K562 (cell line): ENCODE data around the gene POLR3GL. TPM values are rescaled to one million over a fixed set of nuclear protein-coding genes. Genes with fewer than 3 reads are reported as not detected.
A peak's percentile ranks its signal among the peaks of the same experiment; 100 is the strongest.

Experiments used
- CHD2 ChIP-seq: IDR thresholded peaks from 2 replicates; pipeline ENCODE4 v1.6.1; 2011; ENCODE audit warnings: low read depth, low read length
- DPF2 ChIP-seq: fragments of 450-650 bp; IDR thresholded peaks from 2 replicates; pipeline ENCODE4 v1.6.1; 2016
- KAT2B ChIP-seq: IDR thresholded peaks from one replicate; pipeline ENCODE4 v1.6.1; 2012; ENCODE audit warnings: low read depth, mild to moderate bottlenecking, control low read depth, inconsistent platforms, low read length, moderate library complexity
- MTA1 ChIP-seq: fragments of 450-650 bp; IDR thresholded peaks from 2 replicates; pipeline ENCODE4 v1.6.1; 2017; ENCODE audit warnings: borderline replicate concordance
- NELFE ChIP-seq: IDR thresholded peaks from 2 replicates; pipeline ENCODE4 v1.6.1; 2011; ENCODE audit warnings: mild to moderate bottlenecking; ENCODE audit not compliant: insufficient read depth, insufficient read length
- RBM22 ChIP-seq: fragments of 200-400 bp; formaldehyde crosslinking; IDR thresholded peaks from 2 replicates; pipeline ENCODE4 v1.6.1; 2018; ENCODE audit warnings: low read length, low read depth; ENCODE audit not compliant: poor library complexity, severe bottlenecking
- TOE1 ChIP-seq, 2 experiments: fragments of 450-650 bp in 1 of 2; sonication (generic) in 1 of 2; formaldehyde crosslinking in 1 of 2; IDR thresholded peaks; 2 replicates each; pipeline versions ENCODE4 v1.7.1 to v1.8.0; 2016 to 2022; ENCODE audit warnings: borderline replicate concordance in 2 of 2, mild to moderate bottlenecking in 2 of 2, antibody characterized with exemption in 1 of 2, inconsistent platforms in 1 of 2, low read depth in 1 of 2, missing genetic modification reagents in 1 of 2, moderate library complexity in 1 of 2
- WHSC1 ChIP-seq: IDR thresholded peaks from one replicate; pipeline ENCODE4 v1.6.1; 2012; ENCODE audit warnings: low read length, control low read depth, inconsistent platforms
- polyA plus RNA-seq, 8 experiments: library from polyadenylated mRNA; depleted of rRNA in 4 of 8; stranded (reverse) in 5 of 8; unstranded in 3 of 8; fragments of >200 nt; fragmentation: Nextera tagmentation in 2 of 8; fragmentation: Illumina TruSeq in 1 of 8; extraction: Ambion mirVana in 2 of 8; extraction: Trizol in 1 of 8; gene quantifications; 2 replicates each; pipeline versions ENCODE4 v1.2.1 to v1.2.3, GENCODE V29; 2011 to 2014; ENCODE audit warnings: inconsistent platforms in 1 of 8, missing spikeins in 1 of 8
- total RNA-seq, 7 experiments: library from RNA; depleted of rRNA in 6 of 7; stranded (reverse); fragments of >200 nt in 6 of 7; fragmentation: Illumina TruSeq in 2 of 7; extraction: Trizol in 2 of 7; gene quantifications; 2 replicates each; pipeline versions ENCODE4 v1.2.1 to v1.2.3, GENCODE V29; 2011 to 2021; ENCODE audit warnings: low replicate concordance in 1 of 7
- TF ChIP-seq, protein P1 (sequence below): fragments of 250-450 bp; sonication (Bioruptor Pico); IDR thresholded peaks from 2 replicates; pipeline ENCODE4 v1.8.0; 2022; ENCODE audit warnings: moderate library complexity, mild to moderate bottlenecking, inconsistent platforms
- TF ChIP-seq, protein P2 (sequence below): fragments of 450-650 bp; IDR thresholded peaks from 2 replicates; pipeline ENCODE4 v1.6.1; 2018; ENCODE audit not compliant: partially characterized antibody
- TF ChIP-seq, protein P3 (sequence below): sonication (generic); formaldehyde crosslinking; IDR thresholded peaks from 2 replicates; pipeline ENCODE4 v1.4.0; 2020; ENCODE audit warnings: mild to moderate bottlenecking, missing genetic modification reagents
- TF ChIP-seq, protein P4 (sequence below): sonication (generic); formaldehyde crosslinking; IDR thresholded peaks from 2 replicates; pipeline ENCODE4 v1.8.0; 2023; ENCODE audit warnings: missing genetic modification reagents, mild to moderate bottlenecking, borderline replicate concordance
- TF ChIP-seq, protein P5 (sequence below): fragments of 450-650 bp; IDR thresholded peaks from 2 replicates; pipeline ENCODE4 v1.6.1; 2016; ENCODE audit warnings: antibody characterized with exemption

The POLR3GL gene
- total and polyA plus RNA-seq, 9 of the 15 experiments (the other 6 are each of a cell fraction or from before 2014, with no cell fraction given) = 14.6 to 48.4 (median 38.2) TPM

DNA sequence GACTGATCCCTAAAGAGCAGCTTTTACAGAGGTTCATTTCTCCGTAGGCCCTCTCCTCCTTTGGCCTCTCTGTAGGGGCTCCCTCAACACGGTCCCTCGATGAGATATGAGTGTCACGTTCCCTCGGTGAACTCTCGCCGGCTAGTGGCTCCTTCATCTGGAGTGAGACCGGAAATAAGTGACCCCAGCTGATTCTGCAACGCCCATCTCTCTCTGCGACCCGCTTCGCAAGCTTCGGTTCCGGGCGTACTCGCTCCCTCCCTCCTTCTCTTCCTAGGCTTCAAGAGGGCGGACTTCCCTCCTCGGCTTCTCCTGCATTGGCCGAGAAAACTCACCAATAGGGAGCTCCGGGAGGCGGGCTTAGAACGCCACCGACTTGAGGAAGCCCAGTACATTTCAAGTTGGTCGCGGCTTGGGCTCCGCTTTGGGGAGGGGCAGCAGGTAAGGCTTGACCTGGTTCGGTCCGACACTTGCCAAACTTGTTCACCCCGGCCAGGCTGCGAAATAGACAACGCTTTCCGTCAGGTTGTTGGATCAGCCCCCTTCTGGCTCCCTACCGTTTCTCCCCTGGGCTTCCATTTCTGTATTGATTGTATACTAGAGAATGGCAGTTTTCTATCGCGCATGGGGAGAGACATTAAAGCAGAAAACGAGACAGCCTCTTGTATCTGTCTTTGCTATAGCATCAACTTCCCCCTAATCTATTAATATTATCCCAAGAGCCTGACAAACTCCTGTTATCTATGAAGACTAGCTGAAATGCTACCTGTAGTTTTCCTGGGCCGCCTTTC lies at the start of gene POLR3GL, which contains the start of gene ANKRD34A (continued):
- TF ChIP-seq CHD2 (no peak), TOE1 (IDR thresholded peaks at IDR 0.05; ENCODE audit: borderline replicate concordance) (no peak), TOE1 (CRISPR knock-in tag; IDR thresholded peaks at IDR 0.05; ENCODE audit: borderline replicate concordance, low read depth) (0 out of 2 replicates have a peak, but pooled peaks have one; percentile 52), RBM22 (no peak), KAT2B (no peak), WHSC1 (no peak), MTA1 (no peak), NELFE (no peak), DPF2 (no peak; the same call in 1 of the 2 replicates)
- TF ChIP-seq, protein P1, sequence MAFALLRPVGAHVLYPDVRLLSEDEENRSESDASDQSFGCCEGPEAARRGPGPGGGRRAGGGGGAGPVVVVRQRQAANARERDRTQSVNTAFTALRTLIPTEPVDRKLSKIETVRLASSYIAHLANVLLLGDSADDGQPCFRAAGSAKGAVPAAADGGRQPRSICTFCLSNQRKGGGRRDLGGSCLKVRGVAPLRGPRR (CRISPR knock-in tag) = no peak
- TF ChIP-seq, protein P2, sequence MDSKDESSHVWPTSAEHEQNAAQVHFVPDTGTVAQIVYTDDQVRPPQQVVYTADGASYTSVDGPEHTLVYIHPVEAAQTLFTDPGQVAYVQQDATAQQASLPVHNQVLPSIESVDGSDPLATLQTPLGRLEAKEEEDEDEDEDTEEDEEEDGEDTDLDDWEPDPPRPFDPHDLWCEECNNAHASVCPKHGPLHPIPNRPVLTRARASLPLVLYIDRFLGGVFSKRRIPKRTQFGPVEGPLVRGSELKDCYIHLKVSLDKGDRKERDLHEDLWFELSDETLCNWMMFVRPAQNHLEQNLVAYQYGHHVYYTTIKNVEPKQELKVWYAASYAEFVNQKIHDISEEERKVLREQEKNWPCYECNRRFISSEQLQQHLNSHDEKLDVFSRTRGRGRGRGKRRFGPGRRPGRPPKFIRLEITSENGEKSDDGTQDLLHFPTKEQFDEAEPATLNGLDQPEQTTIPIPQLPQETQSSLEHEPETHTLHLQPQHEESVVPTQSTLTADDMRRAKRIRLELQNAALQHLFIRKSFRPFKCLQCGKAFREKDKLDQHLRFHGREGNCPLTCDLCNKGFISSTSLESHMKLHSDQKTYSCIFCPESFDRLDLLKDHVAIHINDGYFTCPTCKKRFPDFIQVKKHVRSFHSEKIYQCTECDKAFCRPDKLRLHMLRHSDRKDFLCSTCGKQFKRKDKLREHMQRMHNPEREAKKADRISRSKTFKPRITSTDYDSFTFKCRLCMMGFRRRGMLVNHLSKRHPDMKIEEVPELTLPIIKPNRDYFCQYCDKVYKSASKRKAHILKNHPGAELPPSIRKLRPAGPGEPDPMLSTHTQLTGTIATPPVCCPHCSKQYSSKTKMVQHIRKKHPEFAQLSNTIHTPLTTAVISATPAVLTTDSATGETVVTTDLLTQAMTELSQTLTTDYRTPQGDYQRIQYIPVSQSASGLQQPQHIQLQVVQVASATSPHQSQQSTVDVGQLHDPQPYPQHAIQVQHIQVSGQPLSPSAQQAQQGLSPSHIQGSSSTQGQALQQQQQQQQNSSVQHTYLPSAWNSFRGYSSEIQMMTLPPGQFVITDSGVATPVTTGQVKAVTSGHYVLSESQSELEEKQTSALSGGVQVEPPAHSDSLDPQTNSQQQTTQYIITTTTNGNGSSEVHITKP = peak; percentile 54
- TF ChIP-seq, protein P3, sequence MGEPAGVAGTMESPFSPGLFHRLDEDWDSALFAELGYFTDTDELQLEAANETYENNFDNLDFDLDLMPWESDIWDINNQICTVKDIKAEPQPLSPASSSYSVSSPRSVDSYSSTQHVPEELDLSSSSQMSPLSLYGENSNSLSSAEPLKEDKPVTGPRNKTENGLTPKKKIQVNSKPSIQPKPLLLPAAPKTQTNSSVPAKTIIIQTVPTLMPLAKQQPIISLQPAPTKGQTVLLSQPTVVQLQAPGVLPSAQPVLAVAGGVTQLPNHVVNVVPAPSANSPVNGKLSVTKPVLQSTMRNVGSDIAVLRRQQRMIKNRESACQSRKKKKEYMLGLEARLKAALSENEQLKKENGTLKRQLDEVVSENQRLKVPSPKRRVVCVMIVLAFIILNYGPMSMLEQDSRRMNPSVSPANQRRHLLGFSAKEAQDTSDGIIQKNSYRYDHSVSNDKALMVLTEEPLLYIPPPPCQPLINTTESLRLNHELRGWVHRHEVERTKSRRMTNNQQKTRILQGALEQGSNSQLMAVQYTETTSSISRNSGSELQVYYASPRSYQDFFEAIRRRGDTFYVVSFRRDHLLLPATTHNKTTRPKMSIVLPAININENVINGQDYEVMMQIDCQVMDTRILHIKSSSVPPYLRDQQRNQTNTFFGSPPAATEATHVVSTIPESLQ = no peak
- TF ChIP-seq, protein P4, sequence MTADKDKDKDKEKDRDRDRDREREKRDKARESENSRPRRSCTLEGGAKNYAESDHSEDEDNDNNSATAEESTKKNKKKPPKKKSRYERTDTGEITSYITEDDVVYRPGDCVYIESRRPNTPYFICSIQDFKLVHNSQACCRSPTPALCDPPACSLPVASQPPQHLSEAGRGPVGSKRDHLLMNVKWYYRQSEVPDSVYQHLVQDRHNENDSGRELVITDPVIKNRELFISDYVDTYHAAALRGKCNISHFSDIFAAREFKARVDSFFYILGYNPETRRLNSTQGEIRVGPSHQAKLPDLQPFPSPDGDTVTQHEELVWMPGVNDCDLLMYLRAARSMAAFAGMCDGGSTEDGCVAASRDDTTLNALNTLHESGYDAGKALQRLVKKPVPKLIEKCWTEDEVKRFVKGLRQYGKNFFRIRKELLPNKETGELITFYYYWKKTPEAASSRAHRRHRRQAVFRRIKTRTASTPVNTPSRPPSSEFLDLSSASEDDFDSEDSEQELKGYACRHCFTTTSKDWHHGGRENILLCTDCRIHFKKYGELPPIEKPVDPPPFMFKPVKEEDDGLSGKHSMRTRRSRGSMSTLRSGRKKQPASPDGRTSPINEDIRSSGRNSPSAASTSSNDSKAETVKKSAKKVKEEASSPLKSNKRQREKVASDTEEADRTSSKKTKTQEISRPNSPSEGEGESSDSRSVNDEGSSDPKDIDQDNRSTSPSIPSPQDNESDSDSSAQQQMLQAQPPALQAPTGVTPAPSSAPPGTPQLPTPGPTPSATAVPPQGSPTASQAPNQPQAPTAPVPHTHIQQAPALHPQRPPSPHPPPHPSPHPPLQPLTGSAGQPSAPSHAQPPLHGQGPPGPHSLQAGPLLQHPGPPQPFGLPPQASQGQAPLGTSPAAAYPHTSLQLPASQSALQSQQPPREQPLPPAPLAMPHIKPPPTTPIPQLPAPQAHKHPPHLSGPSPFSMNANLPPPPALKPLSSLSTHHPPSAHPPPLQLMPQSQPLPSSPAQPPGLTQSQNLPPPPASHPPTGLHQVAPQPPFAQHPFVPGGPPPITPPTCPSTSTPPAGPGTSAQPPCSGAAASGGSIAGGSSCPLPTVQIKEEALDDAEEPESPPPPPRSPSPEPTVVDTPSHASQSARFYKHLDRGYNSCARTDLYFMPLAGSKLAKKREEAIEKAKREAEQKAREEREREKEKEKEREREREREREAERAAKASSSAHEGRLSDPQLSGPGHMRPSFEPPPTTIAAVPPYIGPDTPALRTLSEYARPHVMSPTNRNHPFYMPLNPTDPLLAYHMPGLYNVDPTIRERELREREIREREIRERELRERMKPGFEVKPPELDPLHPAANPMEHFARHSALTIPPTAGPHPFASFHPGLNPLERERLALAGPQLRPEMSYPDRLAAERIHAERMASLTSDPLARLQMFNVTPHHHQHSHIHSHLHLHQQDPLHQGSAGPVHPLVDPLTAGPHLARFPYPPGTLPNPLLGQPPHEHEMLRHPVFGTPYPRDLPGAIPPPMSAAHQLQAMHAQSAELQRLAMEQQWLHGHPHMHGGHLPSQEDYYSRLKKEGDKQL (CRISPR knock-in tag) = no peak
- TF ChIP-seq, protein P5, sequence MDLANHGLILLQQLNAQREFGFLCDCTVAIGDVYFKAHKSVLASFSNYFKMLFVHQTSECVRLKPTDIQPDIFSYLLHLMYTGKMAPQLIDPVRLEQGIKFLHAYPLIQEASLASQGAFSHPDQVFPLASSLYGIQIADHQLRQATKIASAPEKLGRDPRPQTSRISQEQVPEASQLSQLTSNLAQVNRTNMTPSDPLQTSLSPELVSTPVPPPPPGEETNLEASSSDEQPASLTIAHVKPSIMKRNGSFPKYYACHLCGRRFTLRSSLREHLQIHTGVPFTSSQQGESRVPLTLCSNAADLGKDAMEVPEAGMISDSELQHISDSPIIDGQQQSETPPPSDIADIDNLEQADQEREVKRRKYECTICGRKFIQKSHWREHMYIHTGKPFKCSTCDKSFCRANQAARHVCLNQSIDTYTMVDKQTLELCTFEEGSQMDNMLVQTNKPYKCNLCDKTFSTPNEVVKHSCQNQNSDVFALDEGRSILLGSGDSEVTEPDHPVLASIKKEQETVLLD = no peak
